LNCaP clone FGC (cell line): ENCODE measurements around the gene TEP1.

Source experiments
- DNase-seq: peaks from one replicate; pipeline ENCODE4 v3.0.0-alpha.2; 2011; ENCODE audit warnings: low read depth
- H3K4me3 ChIP-seq: 2 replicates; pipeline ENCODE4 v1.5.1; 2011; ENCODE audit warnings: mild to moderate bottlenecking, low read depth, low read length, control low read depth
- CTCF ChIP-seq: IDR thresholded peaks from 2 replicates; pipeline ENCODE4 v1.5.1; 2012; ENCODE audit warnings: mild to moderate bottlenecking; ENCODE audit not compliant: control insufficient read depth, insufficient read depth; ENCODE audit errors: extremely low read depth

TEP1 gene

DNA sequence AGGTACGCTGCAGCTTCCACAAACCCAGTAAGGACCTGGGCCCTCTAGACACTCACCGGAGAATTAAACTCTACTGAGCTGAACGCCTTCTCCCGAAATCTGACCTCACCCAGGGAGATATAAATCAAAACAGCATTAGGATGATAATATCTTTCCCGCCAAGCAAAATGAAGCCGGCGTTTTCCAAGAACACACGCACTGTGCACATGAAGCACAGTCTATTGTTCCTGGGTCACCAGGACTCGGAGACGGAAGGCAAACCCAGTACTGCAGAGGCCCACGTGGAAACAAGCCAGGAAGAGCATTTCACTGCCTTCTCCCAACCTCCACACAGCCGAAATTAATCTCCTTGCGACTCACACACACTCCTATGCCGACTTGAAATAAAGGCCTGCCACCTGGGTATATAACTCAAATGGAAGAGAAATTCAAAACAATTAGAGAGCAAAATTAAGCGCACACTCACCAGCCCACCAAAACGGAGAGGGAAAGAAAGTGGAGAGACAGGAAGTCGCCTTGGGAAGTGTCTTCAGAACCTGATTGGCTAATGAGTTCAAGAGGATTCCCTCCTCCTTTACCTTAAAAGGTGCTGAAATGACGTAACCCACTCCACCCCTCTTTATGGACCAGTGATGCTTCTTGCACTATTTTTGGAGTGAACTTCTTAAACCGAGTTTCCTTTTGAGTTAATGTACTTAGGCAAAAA, 80.4 kb downstream of the TEP1 start, which contains the start of gene CCNB1IP1:
TSS of gene CCNB1IP1 (minus strand) at position 492 of the 706 bp plus-strand sequence. CDS start 16,756 bp downstream, outside the sequence.
- peak; percentile 91 for DNase-seq
- no peak for TF ChIP-seq CTCF
- H3K4me3 ChIP-seq, result peak within 1 kb of the TSS; percentile 83

DNA sequence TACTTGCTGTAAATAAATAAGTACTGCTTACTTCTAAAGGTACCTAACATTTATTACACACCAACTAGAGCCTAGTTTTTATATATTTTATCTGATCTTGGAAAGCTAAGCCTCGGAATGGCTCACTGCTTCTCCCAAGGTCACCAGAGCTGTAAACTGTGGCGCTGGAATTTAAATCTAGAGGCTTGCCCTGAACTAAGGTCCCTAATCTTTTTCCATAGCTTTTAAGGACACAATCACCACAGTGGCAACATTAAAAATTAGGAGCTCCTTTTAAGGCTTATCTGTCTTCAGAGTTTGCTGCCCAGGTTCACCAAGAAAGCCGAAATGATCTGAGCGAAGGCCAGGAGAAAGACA, 80.9 kb downstream of the TEP1 start:
- DNase-seq, result peak; percentile 22
- no peak for TF ChIP-seq CTCF
- peak overlapping the region; percentile 83 for H3K4me3 ChIP-seq

GRCh38 chr14:20331053-20331613, 82.2 kb downstream of the TEP1 start:
- no peak overlapping the region for H3K4me3 ChIP-seq
- TF ChIP-seq CTCF, result no peak
- DNase-seq, result no peak

DNA sequence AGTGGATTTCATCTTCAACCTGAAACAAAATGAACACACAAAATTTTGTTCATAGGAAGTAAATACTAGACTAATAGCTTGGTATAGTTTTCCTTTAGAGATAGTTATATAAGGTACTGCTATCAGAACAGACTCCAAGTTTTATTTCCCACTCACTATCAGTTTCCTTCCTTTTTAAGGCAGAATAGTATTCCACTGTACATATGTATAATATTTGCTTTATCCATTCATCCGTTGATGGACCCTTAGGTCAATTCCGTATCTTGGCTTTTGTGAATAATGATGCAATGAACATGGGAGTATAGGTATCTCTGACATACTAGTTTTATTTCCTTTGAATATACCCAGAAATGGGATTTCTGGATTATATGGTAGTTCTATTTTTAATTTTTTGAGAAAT, 83.9 kb downstream of the TEP1 start:
- no peak overlapping the region for H3K4me3 ChIP-seq
- no peak for DNase-seq
- no peak for TF ChIP-seq CTCF

- no peak for TF ChIP-seq CTCF
- H3K4me3 ChIP-seq, result no peak overlapping the region
- DNase-seq, result peak; percentile 58
Measured at GRCh38 chr14:20328705-20329104, 84.6 kb downstream of the TEP1 start.

GRCh38 chr14:20327005-20327869, 86.1 kb downstream of the TEP1 start:
- peak; percentile 59 for TF ChIP-seq CTCF
- peak; percentile 39 for DNase-seq
- H3K4me3 ChIP-seq, result no peak overlapping the region
